ENCODE measurements around the gene CPA1. TPM values are rescaled to one million over a fixed set of nuclear protein-coding genes. Genes with fewer than 3 reads are reported as not detected.

CPA1 gene
- total RNA-seq, 1 experiment from 2014 or later: not detected

GRCh38 chr7:130358471-130358870 lies 21.8 kb upstream of the CPA1 start:
- WGBS (ENCODE audit: extremely low coverage, insufficient read length, low lambda C conversion rate): no CpG with 5 or more reads among the region's 4 CpGs
- H2BK120ac ChIP-seq (ENCODE audit: low read depth, low read length, poor library complexity, severe bottlenecking): no peak overlapping the region
- H3K56ac ChIP-seq (ENCODE audit: insufficient read length, low read depth, low read length): no peak overlapping the region
- H2BK5ac ChIP-seq (ENCODE audit: insufficient read length, low read length): no peak overlapping the region
- H3K9me3 ChIP-seq (ENCODE audit: control insufficient read depth, low read depth, low read length): no peaks in the 10 kb centered on the region
- peaks cover 7% of the 10 kb centered on the region; the same call in 1 of the 2 replicates for H3K4me1 ChIP-seq (ENCODE audit: insufficient read depth, low read length)
- no peak overlapping the region for H3K14ac ChIP-seq (ENCODE audit: insufficient read depth, low read length)
- H3K9ac ChIP-seq (ENCODE audit: extremely low read depth, insufficient read length, low read length): no peak overlapping the region
- no peak overlapping the region for H3K27ac ChIP-seq (ENCODE audit: insufficient read length, low read depth, low read length)
- peaks cover 12 to 13% of the 10 kb centered on the region in 2 experiments for H3K4me1 Mint-ChIP-seq
- H2BK12ac ChIP-seq (ENCODE audit: insufficient read length, low read depth, low read length): no peak overlapping the region
- no peak overlapping the region for H4K91ac ChIP-seq (ENCODE audit: insufficient read length, low read depth, low read length)
- H3K27ac Mint-ChIP-seq: no peak overlapping the region
- H3T11ph ChIP-seq (ENCODE audit: low read length): no peak overlapping the region
- no peak for TF ChIP-seq CTCF (conservative IDR thresholded peaks at IDR 0.05)
- no peak overlapping the region for H3K4ac ChIP-seq (ENCODE audit: low read depth, low read length)
- peaks cover 2% of the 10 kb centered on the region; the same call in 1 of the 2 replicates for H3K27me3 Mint-ChIP-seq (ENCODE audit: low read depth)
- no peak overlapping the region for H2AK5ac ChIP-seq (ENCODE audit: insufficient read length, low read length)
- H2BK20ac ChIP-seq (ENCODE audit: low read depth, low read length, poor library complexity, severe bottlenecking): no peak overlapping the region
- no peaks in the 10 kb centered on the region for H3K79me2 ChIP-seq (ENCODE audit: insufficient read depth, low read length)
- no peaks in the 10 kb centered on the region for H4K20me1 ChIP-seq (ENCODE audit: control insufficient read depth, insufficient read depth, insufficient read length)
- no peak overlapping the region for H3K4me2 ChIP-seq (ENCODE audit: insufficient read depth, insufficient read length, low read length)
- no peak overlapping the region for H4K5ac ChIP-seq (ENCODE audit: insufficient read length, low read depth, low read length)
- peaks cover 0 to 8% (median 2%) of the 10 kb centered on the region in 3 experiments; a peak in 3 of 7 replicates for H3K36me3 Mint-ChIP-seq (ENCODE audit: insufficient read depth in 1 of 3, low read depth in 3 of 3)
- no peak overlapping the region for H3K4me3 Mint-ChIP-seq
- H3K79me1 ChIP-seq (ENCODE audit: insufficient read depth, low read depth, low read length, poor library complexity, severe bottlenecking): no peaks in the 10 kb centered on the region
- no peak overlapping the region for H2BK15ac ChIP-seq (ENCODE audit: low read depth, low read length)
- H4K8ac ChIP-seq (replicated peaks; ENCODE audit: insufficient read length, low read depth, low read length): no peak overlapping the region
- no peaks in the 10 kb centered on the region for H3K23me2 ChIP-seq (ENCODE audit: insufficient read length, low read depth, low read length, poor library complexity, severe bottlenecking)
- H3K18ac ChIP-seq (ENCODE audit: insufficient read length, low read depth, low read length): no peak overlapping the region
- no peak overlapping the region for H3K23ac ChIP-seq (ENCODE audit: insufficient read length, low read depth, low read length)
- H3K27me3 ChIP-seq (ENCODE audit: insufficient read depth, low read length): no peaks in the 10 kb centered on the region
- H2AFZ ChIP-seq (ENCODE audit: low read length): no peak overlapping the region
- H3K9me3 Mint-ChIP-seq: peaks cover 6 to 7% of the 10 kb centered on the region in 2 experiments; a peak in 4 of 5 replicates
- DNase-seq: no peak
